Osteocyte (in vitro differentiated cells): ENCODE data around the gene SLC23A2. TPM values are rescaled to one million over a fixed set of nuclear protein-coding genes. Genes with fewer than 3 reads are reported as not detected.
"Not testable (repeated sequence)": the region's sequence is repeated elsewhere in the genome, so short reads cannot be mapped to it uniquely, and the experiment has no call there.

Experiments
- DNase-seq: peaks from one replicate; pipeline ENCODE4 v3.0.0; 2021; ENCODE audit warnings: mixed read lengths; ENCODE audit not compliant: unreplicated experiment; ENCODE audit errors: extremely low spot score
- H3K27ac Mint-ChIP-seq: one replicate; pipeline ENCODE4 v1.8.0; 2021; ENCODE audit warnings: mild to moderate bottlenecking, mixed read lengths; ENCODE audit not compliant: unreplicated experiment
- H3K27me3 Mint-ChIP-seq: one replicate; pipeline ENCODE4 v1.8.0; 2021; ENCODE audit warnings: mixed read lengths; ENCODE audit not compliant: unreplicated experiment
- H3K36me3 Mint-ChIP-seq: one replicate; pipeline ENCODE4 v1.8.0; 2021; ENCODE audit warnings: mixed read lengths; ENCODE audit not compliant: unreplicated experiment
- H3K4me1 Mint-ChIP-seq: one replicate; pipeline ENCODE4 v1.8.0; 2021; ENCODE audit warnings: mixed read lengths; ENCODE audit not compliant: unreplicated experiment
- H3K4me3 Mint-ChIP-seq: one replicate; pipeline ENCODE4 v1.8.0; 2021; ENCODE audit warnings: mild to moderate bottlenecking, moderate library complexity, mixed read lengths; ENCODE audit not compliant: unreplicated experiment
- H3K9me3 Mint-ChIP-seq: one replicate; pipeline ENCODE4 v1.8.0; 2021; ENCODE audit warnings: mixed read lengths; ENCODE audit not compliant: unreplicated experiment
- total RNA-seq: library from RNA; stranded (reverse); gene quantifications from 2 replicates; pipeline ENCODE4 v1.2.1, GENCODE V29; 2021
- TF ChIP-seq, protein P1 (sequence below): fragments of 200-600 bp; sonication (generic); IDR thresholded peaks from 2 replicates; pipeline ENCODE4 v1.5.0; 2021; ENCODE audit warnings: antibody characterized with exemption, mild to moderate bottlenecking, moderate library complexity

Gene SLC23A2
- total RNA-seq, 1 donor from 2014 or later: 23.1 TPM

DNA sequence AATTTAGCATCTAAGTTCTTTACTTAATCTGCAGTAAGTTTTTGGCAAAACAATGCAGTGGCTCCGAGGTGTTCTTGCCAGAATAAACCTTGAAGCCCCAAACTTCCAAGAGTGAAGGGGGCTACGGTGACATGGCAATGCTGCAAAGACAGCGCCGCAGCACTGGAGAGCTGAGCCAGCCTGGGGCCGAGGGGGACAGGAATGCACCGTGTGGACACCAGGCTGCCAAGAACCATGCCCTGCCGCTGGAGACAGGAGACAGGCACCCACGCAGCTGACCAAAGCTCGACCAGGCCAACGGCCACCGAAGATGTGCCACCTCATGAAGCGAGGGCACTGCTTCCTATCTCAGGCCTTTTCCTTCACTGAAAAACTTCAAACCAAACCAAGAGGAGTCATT is 146.2 kb downstream of the SLC23A2 start:
- no peak overlapping the region for H3K27ac Mint-ChIP-seq
- TF ChIP-seq, protein P1, sequence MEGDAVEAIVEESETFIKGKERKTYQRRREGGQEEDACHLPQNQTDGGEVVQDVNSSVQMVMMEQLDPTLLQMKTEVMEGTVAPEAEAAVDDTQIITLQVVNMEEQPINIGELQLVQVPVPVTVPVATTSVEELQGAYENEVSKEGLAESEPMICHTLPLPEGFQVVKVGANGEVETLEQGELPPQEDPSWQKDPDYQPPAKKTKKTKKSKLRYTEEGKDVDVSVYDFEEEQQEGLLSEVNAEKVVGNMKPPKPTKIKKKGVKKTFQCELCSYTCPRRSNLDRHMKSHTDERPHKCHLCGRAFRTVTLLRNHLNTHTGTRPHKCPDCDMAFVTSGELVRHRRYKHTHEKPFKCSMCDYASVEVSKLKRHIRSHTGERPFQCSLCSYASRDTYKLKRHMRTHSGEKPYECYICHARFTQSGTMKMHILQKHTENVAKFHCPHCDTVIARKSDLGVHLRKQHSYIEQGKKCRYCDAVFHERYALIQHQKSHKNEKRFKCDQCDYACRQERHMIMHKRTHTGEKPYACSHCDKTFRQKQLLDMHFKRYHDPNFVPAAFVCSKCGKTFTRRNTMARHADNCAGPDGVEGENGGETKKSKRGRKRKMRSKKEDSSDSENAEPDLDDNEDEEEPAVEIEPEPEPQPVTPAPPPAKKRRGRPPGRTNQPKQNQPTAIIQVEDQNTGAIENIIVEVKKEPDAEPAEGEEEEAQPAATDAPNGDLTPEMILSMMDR: no peak
- peak; percentile 71 for DNase-seq
- no peaks in the 10 kb centered on the region for H3K4me1 Mint-ChIP-seq
- no peak overlapping the region for H3K4me3 Mint-ChIP-seq
- no peaks in the 10 kb centered on the region for H3K9me3 Mint-ChIP-seq
- peaks cover 38% of the 10 kb centered on the region for H3K36me3 Mint-ChIP-seq
- H3K27me3 Mint-ChIP-seq: no peaks in the 10 kb centered on the region

DNA sequence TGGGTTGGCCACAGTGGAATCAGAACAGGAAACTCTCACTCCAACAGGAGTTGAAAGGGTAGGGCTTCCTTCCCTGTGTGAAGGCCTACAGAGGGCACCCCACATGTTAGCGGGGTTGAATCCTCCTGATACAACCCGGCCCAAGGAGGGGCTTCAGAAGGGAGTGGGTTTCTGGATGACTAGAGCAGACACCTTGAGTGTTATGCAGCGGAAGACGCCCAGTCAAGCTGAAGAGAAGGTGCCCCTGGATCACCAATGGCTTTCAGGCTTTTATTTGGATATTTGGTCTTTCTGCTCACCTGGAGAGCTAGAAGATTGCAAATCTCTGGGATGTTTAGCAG is 146.8 kb downstream of the SLC23A2 start:
- no peaks in the 10 kb centered on the region for H3K4me1 Mint-ChIP-seq
- no peaks in the 10 kb centered on the region for H3K27me3 Mint-ChIP-seq
- H3K27ac Mint-ChIP-seq: no peak overlapping the region
- DNase-seq: peak; percentile 51
- no peaks in the 10 kb centered on the region for H3K9me3 Mint-ChIP-seq
- H3K36me3 Mint-ChIP-seq: peaks cover 34% of the 10 kb centered on the region
- TF ChIP-seq, protein P1: no peak
- H3K4me3 Mint-ChIP-seq: no peak overlapping the region

DNA sequence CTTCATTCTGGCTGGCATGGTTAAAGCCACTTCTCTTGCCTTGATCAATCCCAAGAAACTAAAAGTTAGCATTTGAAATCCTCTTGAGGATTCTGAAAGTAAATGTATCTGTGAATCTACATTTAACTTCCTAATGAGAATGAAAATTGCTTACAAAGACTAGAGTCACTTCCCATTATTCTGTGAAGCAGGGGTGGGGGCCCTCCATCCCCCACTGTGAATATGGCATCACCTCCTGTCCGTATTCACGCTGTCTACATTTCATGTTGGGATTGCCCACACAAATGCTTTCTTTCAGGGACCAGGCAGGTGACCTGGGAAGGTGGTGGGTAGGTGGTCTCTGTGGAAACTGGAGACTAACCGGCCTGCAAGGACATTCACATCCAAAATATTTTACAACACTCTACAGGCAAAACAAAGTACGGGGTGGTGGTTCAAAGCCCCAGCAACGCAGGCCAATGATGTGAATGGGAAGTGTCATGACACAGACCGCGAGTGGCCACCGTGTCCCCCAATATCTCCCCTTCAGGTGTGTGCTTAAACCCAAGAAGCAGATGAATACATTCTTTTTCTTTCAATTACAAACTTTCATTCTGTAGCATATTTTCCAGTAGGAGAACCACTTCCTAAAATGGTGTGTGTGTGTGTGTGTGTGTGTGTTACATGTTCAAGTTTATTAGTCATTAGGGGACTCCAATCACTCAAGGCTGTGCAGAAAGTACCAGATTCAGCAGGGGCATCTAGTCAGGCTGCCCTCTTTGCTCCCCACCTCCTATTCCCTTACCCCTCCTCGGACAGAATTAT is 147.4 kb downstream of the SLC23A2 start:
- Mint-ChIP-seq H3K4me1 (no peaks in the 10 kb centered on the region), H3K27ac (no peak overlapping the region), H3K4me3 (no peak overlapping the region), H3K27me3 (no peaks in the 10 kb centered on the region), H3K36me3 (peaks cover 30% of the 10 kb centered on the region), H3K9me3 (no peaks in the 10 kb centered on the region)
- TF ChIP-seq, protein P1: no peak
- DNase-seq: peak; percentile 57

DNA sequence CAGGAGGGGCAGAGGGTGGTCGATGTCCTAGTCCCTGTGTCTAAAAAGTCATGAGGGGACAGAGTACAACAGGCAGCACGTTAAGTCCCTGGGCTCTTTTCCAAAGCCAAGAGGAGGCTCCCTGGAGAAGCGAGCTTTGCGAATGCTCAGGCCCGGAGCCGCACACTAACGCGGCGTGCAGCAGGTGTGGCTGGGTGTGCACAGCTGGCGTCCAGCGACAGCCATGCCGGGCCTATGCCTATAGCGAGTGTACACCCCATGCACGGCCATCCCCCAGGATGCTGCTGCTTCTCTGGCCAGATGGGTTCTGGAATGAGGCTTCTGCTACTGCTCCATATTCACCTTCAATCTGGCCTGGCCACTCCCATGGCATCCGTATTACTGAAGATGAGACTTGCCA is 148.3 kb downstream of the SLC23A2 start:
- no peaks in the 10 kb centered on the region for H3K4me1 Mint-ChIP-seq

DNA sequence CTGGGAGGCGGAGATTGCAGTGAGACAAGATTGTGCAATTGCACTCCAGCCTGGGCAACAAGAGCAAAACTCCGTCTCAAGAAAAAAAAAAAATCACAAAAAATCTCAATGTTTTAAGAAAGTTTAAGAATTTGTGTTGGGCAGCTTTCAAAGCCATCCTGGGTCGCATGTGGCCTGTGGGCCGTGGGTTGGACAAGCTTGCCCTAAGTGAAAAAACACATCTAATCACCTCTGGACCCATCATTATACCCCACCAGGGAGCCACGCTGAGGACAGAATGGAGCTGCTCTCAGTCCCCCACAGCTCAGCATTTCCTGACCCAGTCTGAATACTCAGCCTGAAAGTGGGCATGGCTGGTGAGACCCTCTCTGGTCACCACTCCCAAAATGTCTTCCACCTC is 150.3 kb downstream of the SLC23A2 start:
- peak; percentile 36 for DNase-seq
- H3K36me3 Mint-ChIP-seq: peaks cover 18% of the 10 kb centered on the region
- no peaks in the 10 kb centered on the region for H3K4me1 Mint-ChIP-seq
- H3K4me3 Mint-ChIP-seq: no peak overlapping the region
- no peaks in the 10 kb centered on the region for H3K27me3 Mint-ChIP-seq
- TF ChIP-seq, protein P1: no peak
- H3K9me3 Mint-ChIP-seq: no peaks in the 10 kb centered on the region
- no peak overlapping the region for H3K27ac Mint-ChIP-seq

More for the DNA sequence above, 148.3 kb downstream of the SLC23A2 start:
- Mint-ChIP-seq H3K27ac (no peak overlapping the region), H3K27me3 (no peaks in the 10 kb centered on the region), H3K4me3 (no peak overlapping the region), H3K36me3 (peaks cover 23% of the 10 kb centered on the region), H3K9me3 (no peaks in the 10 kb centered on the region)
- TF ChIP-seq, protein P1: no peak
- DNase-seq: peak; percentile 78

DNA sequence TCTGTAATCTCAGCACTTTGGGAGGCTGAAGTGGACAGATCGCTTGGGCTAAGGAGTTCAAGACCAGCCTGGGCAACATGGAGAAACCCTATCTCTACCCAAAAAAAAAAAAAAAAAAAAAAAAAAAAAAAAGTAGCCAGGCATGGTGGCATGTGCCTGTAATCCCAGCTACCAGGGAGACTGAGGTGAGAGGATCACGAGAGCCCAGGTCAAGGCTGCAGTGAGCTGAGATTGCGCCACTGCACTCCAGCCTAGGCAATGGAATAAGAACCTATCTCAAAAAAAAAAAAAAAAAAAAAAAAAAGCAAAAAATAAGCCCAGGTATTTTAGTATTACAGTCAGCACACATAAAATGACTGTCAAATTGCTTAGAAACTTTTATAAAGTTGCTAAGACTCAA is 152.5 kb downstream of the SLC23A2 start:
- H3K4me3 Mint-ChIP-seq, DNase-seq, H3K27me3 Mint-ChIP-seq, H3K9me3 Mint-ChIP-seq, H3K4me1 Mint-ChIP-seq, H3K27ac Mint-ChIP-seq, H3K36me3 Mint-ChIP-seq: not testable (repeated sequence)
